Esophagus (tissue), 2 donors: Measurements from ENCODE around the gene SLC31A1. TPM values are rescaled to one million over a fixed set of nuclear protein-coding genes. Genes with fewer than 3 reads are reported as not detected.
A peak's percentile ranks its signal among the peaks of the same experiment; 100 is the strongest.

ENCODE experiments used
- H3K27ac ChIP-seq, 2 donors: one replicate each; pipeline ENCODE4 v1.5.1; 2013; ENCODE audit warnings: low read depth in 2 of 2, mild to moderate bottlenecking in 2 of 2, inconsistent platforms in 1 of 2, low read length in 1 of 2, moderate library complexity in 1 of 2
- H3K27me3 ChIP-seq, 2 donors: one replicate each; pipeline ENCODE4 v1.6.1; 2013; ENCODE audit warnings: low read length in 2 of 2, control low read depth in 1 of 2, mild to moderate bottlenecking in 1 of 2; ENCODE audit not compliant: insufficient read depth in 2 of 2, control insufficient read depth in 1 of 2
- H3K36me3 ChIP-seq, 2 donors: one replicate each; pipeline ENCODE4 v1.6.1; 2013; ENCODE audit warnings: low read length in 1 of 2; ENCODE audit not compliant: control insufficient read depth in 2 of 2, insufficient read depth in 2 of 2
- H3K4me1 ChIP-seq, 2 donors: one replicate each; pipeline ENCODE4 v1.6.1; 2013; ENCODE audit warnings: low read length in 1 of 2; ENCODE audit not compliant: control insufficient read depth in 2 of 2, insufficient read depth in 2 of 2
- H3K4me3 ChIP-seq, 2 donors: one replicate each; pipeline ENCODE4 v1.5.1; 2013; ENCODE audit warnings: low read length in 2 of 2, mild to moderate bottlenecking in 2 of 2, low read depth in 1 of 2, moderate library complexity in 1 of 2
- H3K9me3 ChIP-seq, 2 donors: one replicate each; pipeline ENCODE4 v1.6.1; 2013; ENCODE audit warnings: mild to moderate bottlenecking in 2 of 2, low read depth in 1 of 2, low read length in 1 of 2, moderate library complexity in 1 of 2; ENCODE audit not compliant: control insufficient read depth in 2 of 2, insufficient read depth in 1 of 2
- WGBS, 2 donors: extraction: QIAGEN DNeasy Blood & Tissue Kit; methylation state at CpG; one replicate each; pipeline ENCODE4 v1.1.7; 2013; 5-methylcytosine and 5-hydroxymethylcytosine counted together
- polyA plus RNA-seq, 2 donors: library from polyadenylated mRNA; stranded (reverse); fragments of 200-250 nt; gene quantifications; one replicate each; pipeline ENCODE4 v1.2.3, GENCODE V29; 2013
- donor health status: healthy with polysubstance abuse.
- donor health status: Bipolar disorder and iron deficiency.

The SLC31A1 gene
- polyA plus RNA-seq, 2 donors, result 5.4 to 10.4 TPM

GRCh38 chr9:113185271-113185670, 36.1 kb upstream of the SLC31A1 start:
- peaks cover 26 to 29% of the 10 kb centered on the region in 2 donors for H3K36me3 ChIP-seq
- WGBS, 2 donors, result 88 to 91% methylated on average over 4 of the region's 4 CpGs

GRCh38 chr9:113186137-113186755, 35.1 kb upstream of the SLC31A1 start:
- H3K4me3 ChIP-seq, result no peak overlapping the region
- H3K27me3 ChIP-seq, result no peaks in the 10 kb centered on the region
- H3K36me3 ChIP-seq, result peaks cover 23 to 27% of the 10 kb centered on the region in 2 donors
- H3K4me1 ChIP-seq, result peaks cover 0 to 5% of the 10 kb centered on the region in 2 donors
- WGBS, 2 donors, result 89 to 93% methylated on average over 7 of the region's 7 CpGs
- no peak overlapping the region for H3K27ac ChIP-seq
- H3K9me3 ChIP-seq, result no peaks in the 10 kb centered on the region

More at GRCh38 chr9:113185271-113185670, 36.1 kb upstream of the SLC31A1 start:
- Histone ChIP-seq H3K9me3 (no peaks in the 10 kb centered on the region), H3K27ac (no peak overlapping the region), H3K27me3 (no peaks in the 10 kb centered on the region), H3K4me3 (no peak overlapping the region), H3K4me1 (peaks cover 0 to 5% of the 10 kb centered on the region in 2 donors)

- Histone ChIP-seq H3K9me3 (no peaks in the 10 kb centered on the region), H3K27me3 (no peaks in the 10 kb centered on the region), H3K27ac (peak overlapping the region; percentile 78 to 86), H3K4me1 (peaks cover 0 to 5% of the 10 kb centered on the region in 2 donors), H3K36me3 (peaks cover 20 to 22% of the 10 kb centered on the region in 2 donors), H3K4me3 (no peak overlapping the region)
- WGBS, 2 donors, result 78 to 83% methylated on average over 9 of the region's 9 CpGs
Measured at GRCh38 chr9:113187929-113188595, 33.3 kb upstream of the SLC31A1 start.

- H3K27ac ChIP-seq, result no peak overlapping the region
- H3K27me3 ChIP-seq, result no peaks in the 10 kb centered on the region
- peaks cover 11 to 13% of the 10 kb centered on the region in 2 donors for H3K36me3 ChIP-seq
- peaks cover 0 to 5% of the 10 kb centered on the region in 2 donors for H3K4me1 ChIP-seq
- H3K9me3 ChIP-seq, result no peaks in the 10 kb centered on the region
- H3K4me3 ChIP-seq, result no peak overlapping the region
- 49 to 67% methylated on average over 2 of the region's 2 CpGs for WGBS, 2 donors
Measured at GRCh38 chr9:113192455-113192854, 28.9 kb upstream of the SLC31A1 start.

GRCh38 chr9:113199683-113200329, 21.5 kb upstream of the SLC31A1 start:
- WGBS, 2 donors, result 80 to 84% methylated on average over 4 of the region's 4 CpGs
- no peak overlapping the region for H3K27ac ChIP-seq
- no peaks in the 10 kb centered on the region for H3K4me1 ChIP-seq
- no peak overlapping the region for H3K4me3 ChIP-seq
- H3K27me3 ChIP-seq, result no peaks in the 10 kb centered on the region
- no peaks in the 10 kb centered on the region for H3K9me3 ChIP-seq
- H3K36me3 ChIP-seq, result peaks cover 5 to 16% of the 10 kb centered on the region in 2 donors

- Histone ChIP-seq H3K4me3 (no peak overlapping the region), H3K4me1 (no peaks in the 10 kb centered on the region), H3K27ac (no peak overlapping the region), H3K9me3 (no peaks in the 10 kb centered on the region), H3K27me3 (no peaks in the 10 kb centered on the region), H3K36me3 (peaks cover 7 to 12% of the 10 kb centered on the region in 2 donors)
- 88 to 89% methylated on average over 2 of the region's 2 CpGs for WGBS, 2 donors
Measured at GRCh38 chr9:113205432-113205831, 15.9 kb upstream of the SLC31A1 start.

- H3K9me3 ChIP-seq, result no peaks in the 10 kb centered on the region
- 97% methylated on average over 1 of the region's 1 CpG for WGBS, 2 donors
- H3K27ac ChIP-seq, result no peak overlapping the region
- H3K4me3 ChIP-seq, result no peak overlapping the region
- peaks cover 10 to 12% of the 10 kb centered on the region in 2 donors for H3K36me3 ChIP-seq
- H3K27me3 ChIP-seq, result no peaks in the 10 kb centered on the region
- H3K4me1 ChIP-seq, result no peaks in the 10 kb centered on the region
Measured at GRCh38 chr9:113205861-113206260, 15.5 kb upstream of the SLC31A1 start.

GRCh38 chr9:113210815-113211214, 10.5 kb upstream of the SLC31A1 start:
- Histone ChIP-seq H3K9me3 (no peaks in the 10 kb centered on the region), H3K27ac (no peak overlapping the region), H3K27me3 (no peaks in the 10 kb centered on the region), H3K4me1 (no peaks in the 10 kb centered on the region), H3K36me3 (peaks cover 9 to 10% of the 10 kb centered on the region in 2 donors), H3K4me3 (no peak overlapping the region)
- WGBS, 2 donors, result 94 to 95% methylated on average over 10 of the region's 10 CpGs

- WGBS, 2 donors, result 48 to 57% methylated on average over 3 of the region's 3 CpGs
- H3K4me3 ChIP-seq, result no peak overlapping the region
- no peaks in the 10 kb centered on the region for H3K27me3 ChIP-seq
- no peak overlapping the region for H3K27ac ChIP-seq
- H3K36me3 ChIP-seq, result peaks cover 0 to 3% of the 10 kb centered on the region in 2 donors
- no peaks in the 10 kb centered on the region for H3K9me3 ChIP-seq
- H3K4me1 ChIP-seq, result no peaks in the 10 kb centered on the region
Measured at GRCh38 chr9:113215132-113215531, 6.2 kb upstream of the SLC31A1 start.
